Peyer's patch (tissue), 4 donors: ENCODE measurements around the gene FOXC1. TPM values are rescaled to one million over a fixed set of nuclear protein-coding genes. Genes with fewer than 3 reads are reported as not detected.

Experiments
- DNase-seq, 3 donors: peaks; one replicate each; pipeline ENCODE4 v3.0.0-alpha.2; 2017 to 2019
- H3K27ac ChIP-seq, 4 donors: fragments of 200-600 bp; sonication (generic); one replicate each; pipeline ENCODE4 v1.5.1; 2016 to 2019
- H3K27me3 ChIP-seq, 2 donors: fragments of 200-600 bp; sonication (generic); one replicate each; pipeline ENCODE4 v1.5.1; 2019
- H3K36me3 ChIP-seq, 3 donors: fragments of 200-600 bp; sonication (generic); one replicate each; pipeline ENCODE4 v1.5.1; 2016 to 2019
- H3K4me1 ChIP-seq, 4 donors: fragments of 200-600 bp; sonication (generic); one replicate each; pipeline ENCODE4 v1.5.1; 2016 to 2019
- H3K4me3 ChIP-seq, 4 donors: fragments of 200-600 bp; sonication (generic); 1 replicate in 3 of 4; 2 replicates in 1 of 4; pipeline ENCODE4 v1.5.1; 2016 to 2019; ENCODE audit warnings: mild to moderate bottlenecking in 1 of 4
- H3K9me3 ChIP-seq, 4 donors: fragments of 200-600 bp; sonication (generic); one replicate each; pipeline ENCODE4 v1.5.1; 2016 to 2019; ENCODE audit warnings: mild to moderate bottlenecking in 1 of 4
- CTCF ChIP-seq, 6 experiments: fragments of 450-650 bp in 4 of 6; fragments of 200-600 bp in 2 of 6; sonication (generic) in 1 of 6; IDR thresholded peaks; one replicate each; pipeline ENCODE4 v1.5.1; 2017 to 2019; ENCODE audit warnings: antibody characterized with exemption in 6 of 6, mild to moderate bottlenecking in 3 of 6, moderate library complexity in 1 of 6
- POLR2A ChIP-seq, 2 donors: fragments of 450-650 bp; IDR thresholded peaks; one replicate each; pipeline ENCODE4 v1.5.1; 2017; ENCODE audit warnings: antibody characterized with exemption in 2 of 2, mild to moderate bottlenecking in 2 of 2, moderate library complexity in 2 of 2
- total RNA-seq, 4 donors: library from RNA; depleted of rRNA; stranded (reverse); fragments of >200 nt; gene quantifications; one replicate each; pipeline ENCODE4 v1.1.0, GENCODE V29; 2016

FOXC1 gene
- total RNA-seq, 4 donors from 2014 or later: 1.6 to 3.3 (median 2.7) TPM; not detected in 1

GRCh38 chr6:1593958-1594314, 15.8 kb upstream of the FOXC1 start:
- H3K4me1 ChIP-seq: peaks cover 0 to 11% (median 0%) of the 10 kb centered on the region in 4 donors
- no peaks in the 10 kb centered on the region for H3K36me3 ChIP-seq
- no peak overlapping the region for H3K4me3 ChIP-seq
- no peak overlapping the region for H3K27ac ChIP-seq
- no peak for TF ChIP-seq POLR2A (IDR thresholded peaks at IDR 0.05)
- TF ChIP-seq CTCF (IDR thresholded peaks at IDR 0.05): no peak
- H3K9me3 ChIP-seq: no peaks in the 10 kb centered on the region
- no peaks in the 10 kb centered on the region for H3K27me3 ChIP-seq
- peak in 1 of 3 donors; percentile 32 for DNase-seq

GRCh38 chr6:1594445-1595200, 15.1 kb upstream of the FOXC1 start:
- no peak for TF ChIP-seq POLR2A (IDR thresholded peaks at IDR 0.05)
- TF ChIP-seq CTCF (IDR thresholded peaks at IDR 0.05): no peak
- peaks cover 0 to 7% (median 0%) of the 10 kb centered on the region in 4 donors for H3K4me1 ChIP-seq
- DNase-seq: peak in 1 of 3 donors; percentile 39
- H3K27me3 ChIP-seq: no peaks in the 10 kb centered on the region
- no peaks in the 10 kb centered on the region for H3K36me3 ChIP-seq
- no peaks in the 10 kb centered on the region for H3K9me3 ChIP-seq
- H3K27ac ChIP-seq: no peak overlapping the region
- no peak overlapping the region for H3K4me3 ChIP-seq

GRCh38 chr6:1595271-1596087, 14.2 kb upstream of the FOXC1 start:
- H3K4me3 ChIP-seq: no peak overlapping the region

GRCh38 chr6:1596088-1596852, 13.4 kb upstream of the FOXC1 start:
- Histone ChIP-seq H3K4me1 (peaks cover 0 to 8% (median 0%) of the 10 kb centered on the region in 4 donors), H3K4me3 (no peak overlapping the region), H3K36me3 (no peaks in the 10 kb centered on the region), H3K27ac (no peak overlapping the region), H3K27me3 (no peaks in the 10 kb centered on the region), H3K9me3 (no peaks in the 10 kb centered on the region)
- peak; percentile 48 to 79 (median 73) for DNase-seq
- TF ChIP-seq CTCF (IDR thresholded peaks at IDR 0.05) (peak; percentile 68 to 97 (median 93)), POLR2A (IDR thresholded peaks at IDR 0.05) (no peak)

More at GRCh38 chr6:1595271-1596087, 14.2 kb upstream of the FOXC1 start:
- Histone ChIP-seq H3K27me3 (no peaks in the 10 kb centered on the region), H3K4me1 (peaks cover 0 to 7% (median 0%) of the 10 kb centered on the region in 4 donors), H3K36me3 (no peaks in the 10 kb centered on the region), H3K27ac (no peak overlapping the region), H3K9me3 (no peaks in the 10 kb centered on the region)
- no peak for TF ChIP-seq POLR2A (IDR thresholded peaks at IDR 0.05)
- TF ChIP-seq CTCF (IDR thresholded peaks at IDR 0.05): no peak
- peak in 1 of 3 donors; percentile 30 for DNase-seq

GRCh38 chr6:1597121-1597744, 12.5 kb upstream of the FOXC1 start:
- no peak for DNase-seq
- Histone ChIP-seq H3K36me3 (no peaks in the 10 kb centered on the region), H3K4me3 (no peak overlapping the region), H3K4me1 (peaks cover 0 to 12% (median 0%) of the 10 kb centered on the region in 4 donors), H3K27ac (no peak overlapping the region), H3K27me3 (no peaks in the 10 kb centered on the region), H3K9me3 (no peaks in the 10 kb centered on the region)
- no peak for TF ChIP-seq POLR2A (IDR thresholded peaks at IDR 0.05)
- TF ChIP-seq CTCF (IDR thresholded peaks at IDR 0.05): no peak
